ENCODE data around the gene TP63.

DNA sequence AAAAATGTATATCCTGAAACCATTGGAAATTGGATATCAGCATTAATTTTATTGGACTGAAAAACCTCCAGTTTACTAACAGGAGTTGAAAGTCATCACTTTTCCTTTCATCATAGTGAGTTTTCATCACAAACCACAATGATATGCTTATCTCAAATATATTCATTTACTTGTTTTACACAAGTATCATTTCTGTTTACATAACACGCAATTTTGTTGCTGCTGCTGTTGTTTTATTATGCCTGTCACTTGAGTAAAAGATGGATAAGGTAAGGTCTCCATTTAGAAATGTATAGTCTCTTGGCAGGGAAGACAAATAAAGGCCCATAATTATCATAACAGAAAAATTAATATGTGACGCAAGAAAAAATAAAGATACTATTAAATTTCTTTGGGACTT is 199.2 kb downstream of the TP63 start:
- TF ChIP-seq, protein P1, sequence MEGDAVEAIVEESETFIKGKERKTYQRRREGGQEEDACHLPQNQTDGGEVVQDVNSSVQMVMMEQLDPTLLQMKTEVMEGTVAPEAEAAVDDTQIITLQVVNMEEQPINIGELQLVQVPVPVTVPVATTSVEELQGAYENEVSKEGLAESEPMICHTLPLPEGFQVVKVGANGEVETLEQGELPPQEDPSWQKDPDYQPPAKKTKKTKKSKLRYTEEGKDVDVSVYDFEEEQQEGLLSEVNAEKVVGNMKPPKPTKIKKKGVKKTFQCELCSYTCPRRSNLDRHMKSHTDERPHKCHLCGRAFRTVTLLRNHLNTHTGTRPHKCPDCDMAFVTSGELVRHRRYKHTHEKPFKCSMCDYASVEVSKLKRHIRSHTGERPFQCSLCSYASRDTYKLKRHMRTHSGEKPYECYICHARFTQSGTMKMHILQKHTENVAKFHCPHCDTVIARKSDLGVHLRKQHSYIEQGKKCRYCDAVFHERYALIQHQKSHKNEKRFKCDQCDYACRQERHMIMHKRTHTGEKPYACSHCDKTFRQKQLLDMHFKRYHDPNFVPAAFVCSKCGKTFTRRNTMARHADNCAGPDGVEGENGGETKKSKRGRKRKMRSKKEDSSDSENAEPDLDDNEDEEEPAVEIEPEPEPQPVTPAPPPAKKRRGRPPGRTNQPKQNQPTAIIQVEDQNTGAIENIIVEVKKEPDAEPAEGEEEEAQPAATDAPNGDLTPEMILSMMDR (IDR thresholded peaks at IDR 0.05; ENCODE audit: extremely low read depth in 1 of 2, insufficient read depth in 1 of 2, low read depth in 1 of 2, low read length in 2 of 2): no peak
- TF ChIP-seq EZH2 (IDR thresholded peaks at IDR 0.05; ENCODE audit: borderline replicate concordance, low read depth, low read length, severe bottlenecking) (no peak), POLR2A (IDR thresholded peaks at IDR 0.05; ENCODE audit: low read depth, low read length) (no peak), JUN (IDR thresholded peaks at IDR 0.05; ENCODE audit: borderline replicate concordance, insufficient read depth, insufficient read length, low read depth) (no peak), MYC (IDR thresholded peaks at IDR 0.05; ENCODE audit: low read depth, low read length) (no peak), POLR2AphosphoS5 (IDR thresholded peaks at IDR 0.05; ENCODE audit: insufficient read depth, low read depth, low read length) (no peak), GATA2 (IDR thresholded peaks at IDR 0.05; ENCODE audit: insufficient read depth, insufficient read length, low read depth, low read length) (no peak), FOS (IDR thresholded peaks at IDR 0.05; ENCODE audit: borderline replicate concordance, insufficient read depth, low read length) (no peak)
- TF ChIP-seq, protein P2, sequence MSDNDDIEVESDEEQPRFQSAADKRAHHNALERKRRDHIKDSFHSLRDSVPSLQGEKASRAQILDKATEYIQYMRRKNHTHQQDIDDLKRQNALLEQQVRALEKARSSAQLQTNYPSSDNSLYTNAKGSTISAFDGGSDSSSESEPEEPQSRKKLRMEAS (IDR thresholded peaks at IDR 0.05; ENCODE audit: insufficient read depth, insufficient read length): no peak

Data from endothelial cell of umbilical vein (primary cell).